GM12878 (cell line): Measurements from ENCODE around the gene RFPL2.
"Not testable (repeated sequence)": the region's sequence is repeated elsewhere in the genome, so short reads cannot be mapped to it uniquely, and the experiment has no call there.

Source experiments
- ATF3 ChIP-seq: IDR thresholded peaks from 2 replicates; pipeline ENCODE4 v1.6.1; 2011; ENCODE audit warnings: low read depth, mild to moderate bottlenecking, low read length, moderate library complexity, borderline replicate concordance; ENCODE audit errors: extremely low read depth
- CTCF ChIP-seq, 3 experiments: IDR thresholded peaks in 2 of 3; conservative IDR thresholded peaks in 1 of 3; 2 replicates each; pipeline ENCODE4 v1.5.1; 2011; ENCODE audit warnings: low read depth in 3 of 3, low read length in 3 of 3, mild to moderate bottlenecking in 3 of 3, control low read depth in 2 of 3, moderate library complexity in 2 of 3, inconsistent platforms in 1 of 3, mixed read lengths in 1 of 3; ENCODE audit not compliant: control insufficient read depth in 2 of 3, insufficient read depth in 1 of 3; ENCODE audit errors: extremely low read depth in 1 of 3
- MYC ChIP-seq: IDR thresholded peaks from 2 replicates; pipeline ENCODE4 v1.6.1; 2011; ENCODE audit warnings: mild to moderate bottlenecking, low read length, moderate library complexity, inconsistent platforms; ENCODE audit not compliant: insufficient read depth, insufficient replicate concordance, insufficient read length, severe bottlenecking
- NRF1 ChIP-seq: conservative IDR thresholded peaks from 2 replicates; pipeline ENCODE4 v1.6.1; 2011; ENCODE audit warnings: mild to moderate bottlenecking, low read depth, low read length, improper control_type of control experiment

- not testable (repeated sequence) for TF ChIP-seq MYC; ATF3; CTCF (IDR thresholded peaks at IDR 0.05 in 2 of 3, conservative IDR thresholded peaks at IDR 0.05 in 1 of 3; ENCODE audit: control insufficient read depth in 2 of 3, extremely low read depth in 1 of 3, insufficient read depth in 1 of 3, low read depth in 3 of 3, low read length in 3 of 3); NRF1
Measured at GRCh38 chr22:32147128-32147527, 57.7 kb downstream of the RFPL2 start.
